ENCODE data around the gene PCNX2.

Gene PCNX2

GRCh38 chr1:232937741-232938375 is 357.7 kb downstream of the PCNX2 start:
- H3K27ac ChIP-seq: no peak overlapping the region
- no peak for TF ChIP-seq ZFX (IDR thresholded peaks at IDR 0.05; ENCODE audit: borderline replicate concordance)
- TF ChIP-seq CTCF (IDR thresholded peaks at IDR 0.05): no peak

GRCh38 chr1:232936941-232937340 is 358.6 kb downstream of the PCNX2 start:
- no peak for TF ChIP-seq CTCF (IDR thresholded peaks at IDR 0.05)
- TF ChIP-seq ZFX (IDR thresholded peaks at IDR 0.05; ENCODE audit: borderline replicate concordance): no peak
- H3K27ac ChIP-seq: no peak overlapping the region

Data from 22Rv1 (cell line).